ENCODE results near the gene TMEM17.
A peak's percentile ranks its signal among the peaks of the same experiment; 100 is the strongest.

Gene TMEM17

GRCh38 chr2:62462211-62462610 is 43.8 kb downstream of the TMEM17 start:
- no peak overlapping the region for H3K27ac ChIP-seq (ENCODE audit: low read depth, low read length, severe bottlenecking)
- peaks cover 3% of the 10 kb centered on the region for H3K4me1 ChIP-seq (ENCODE audit: control insufficient read depth, insufficient read depth, low read length, poor library complexity, severe bottlenecking)
- no peaks in the 10 kb centered on the region for H3K9me3 ChIP-seq (ENCODE audit: control insufficient read depth, low read length)
- 82% methylated on average over 2 of the region's 2 CpGs; no CpG with 5 or more reads in 1 of the 2 experiments for WGBS, 2 experiments (ENCODE audit: insufficient coverage in 2 of 2)
- H3K36me3 ChIP-seq (ENCODE audit: control insufficient read depth, insufficient read depth, low read length) = no peaks in the 10 kb centered on the region
- H3K4me3 ChIP-seq (ENCODE audit: extremely low read depth, insufficient read depth, low read length, poor library complexity, severe bottlenecking) = no peak overlapping the region

GRCh38 chr2:62461707-62462106 is 44.3 kb downstream of the TMEM17 start:
- H3K27ac ChIP-seq (ENCODE audit: low read depth, low read length, severe bottlenecking) = no peak overlapping the region
- no peaks in the 10 kb centered on the region for H3K9me3 ChIP-seq (ENCODE audit: control insufficient read depth, low read length)
- no peaks in the 10 kb centered on the region for H3K36me3 ChIP-seq (ENCODE audit: control insufficient read depth, insufficient read depth, low read length)
- peaks cover 3% of the 10 kb centered on the region for H3K4me1 ChIP-seq (ENCODE audit: control insufficient read depth, insufficient read depth, low read length, poor library complexity, severe bottlenecking)
- no peak overlapping the region for H3K4me3 ChIP-seq (ENCODE audit: extremely low read depth, insufficient read depth, low read length, poor library complexity, severe bottlenecking)
- 88 to 94% methylated on average over 3 to 4 of the region's 4 CpGs for WGBS, 2 experiments (ENCODE audit: insufficient coverage in 2 of 2)

- WGBS, 2 experiments (ENCODE audit: insufficient coverage in 2 of 2) = 85 to 89% methylated on average over 4 of the region's 4 CpGs
- no peak overlapping the region for H3K4me3 ChIP-seq (ENCODE audit: extremely low read depth, insufficient read depth, low read length, poor library complexity, severe bottlenecking)
- no peak overlapping the region for H3K27ac ChIP-seq (ENCODE audit: low read depth, low read length, severe bottlenecking)
Observed at GRCh38 chr2:62461017-62461553, 44.9 kb downstream of the TMEM17 start.

GRCh38 chr2:62460175-62460574 is 45.8 kb downstream of the TMEM17 start:
- no peak overlapping the region for H3K27ac ChIP-seq (ENCODE audit: low read depth, low read length, severe bottlenecking)
- no peak overlapping the region for H3K4me3 ChIP-seq (ENCODE audit: extremely low read depth, insufficient read depth, low read length, poor library complexity, severe bottlenecking)
- H3K36me3 ChIP-seq (ENCODE audit: control insufficient read depth, insufficient read depth, low read length) = no peaks in the 10 kb centered on the region
- WGBS, 2 experiments (ENCODE audit: insufficient coverage in 2 of 2) = 84 to 91% methylated on average over 4 to 5 of the region's 5 CpGs
- H3K4me1 ChIP-seq (ENCODE audit: control insufficient read depth, insufficient read depth, low read length, poor library complexity, severe bottlenecking) = peaks cover 3% of the 10 kb centered on the region
- no peaks in the 10 kb centered on the region for H3K9me3 ChIP-seq (ENCODE audit: control insufficient read depth, low read length)

More at GRCh38 chr2:62461017-62461553, 44.9 kb downstream of the TMEM17 start:
- H3K9me3 ChIP-seq (ENCODE audit: control insufficient read depth, low read length) = no peaks in the 10 kb centered on the region
- no peaks in the 10 kb centered on the region for H3K36me3 ChIP-seq (ENCODE audit: control insufficient read depth, insufficient read depth, low read length)
- peaks cover 3% of the 10 kb centered on the region for H3K4me1 ChIP-seq (ENCODE audit: control insufficient read depth, insufficient read depth, low read length, poor library complexity, severe bottlenecking)

- 100% methylated on average over 1 of the region's 2 CpGs; no CpG with 5 or more reads in 1 of the 2 experiments for WGBS, 2 experiments (ENCODE audit: insufficient coverage in 2 of 2)
- H3K27ac ChIP-seq (ENCODE audit: low read depth, low read length, severe bottlenecking) = no peak overlapping the region
- H3K4me1 ChIP-seq (ENCODE audit: control insufficient read depth, insufficient read depth, low read length, poor library complexity, severe bottlenecking) = peaks cover 3% of the 10 kb centered on the region
- H3K4me3 ChIP-seq (ENCODE audit: extremely low read depth, insufficient read depth, low read length, poor library complexity, severe bottlenecking) = no peak overlapping the region
- H3K9me3 ChIP-seq (ENCODE audit: control insufficient read depth, low read length) = no peaks in the 10 kb centered on the region
- H3K36me3 ChIP-seq (ENCODE audit: control insufficient read depth, insufficient read depth, low read length) = no peaks in the 10 kb centered on the region
Observed at GRCh38 chr2:62459672-62460071, 46.3 kb downstream of the TMEM17 start.

- WGBS, 2 experiments (ENCODE audit: insufficient coverage in 2 of 2) = 86 to 100% methylated on average over 3 of the region's 3 CpGs
- no peaks in the 10 kb centered on the region for H3K9me3 ChIP-seq (ENCODE audit: control insufficient read depth, low read length)
- no peak overlapping the region for H3K4me3 ChIP-seq (ENCODE audit: extremely low read depth, insufficient read depth, low read length, poor library complexity, severe bottlenecking)
- no peak overlapping the region for H3K27ac ChIP-seq (ENCODE audit: low read depth, low read length, severe bottlenecking)
- no peaks in the 10 kb centered on the region for H3K36me3 ChIP-seq (ENCODE audit: control insufficient read depth, insufficient read depth, low read length)
- H3K4me1 ChIP-seq (ENCODE audit: control insufficient read depth, insufficient read depth, low read length, poor library complexity, severe bottlenecking) = peaks cover 3% of the 10 kb centered on the region
Observed at GRCh38 chr2:62459106-62459505, 46.9 kb downstream of the TMEM17 start.

- no peaks in the 10 kb centered on the region for H3K9me3 ChIP-seq (ENCODE audit: control insufficient read depth, low read length)
- no peak overlapping the region for H3K4me3 ChIP-seq (ENCODE audit: extremely low read depth, insufficient read depth, low read length, poor library complexity, severe bottlenecking)
- H3K4me1 ChIP-seq (ENCODE audit: control insufficient read depth, insufficient read depth, low read length, poor library complexity, severe bottlenecking) = peaks cover 3% of the 10 kb centered on the region
- no peak overlapping the region for H3K27ac ChIP-seq (ENCODE audit: low read depth, low read length, severe bottlenecking)
- no peaks in the 10 kb centered on the region for H3K36me3 ChIP-seq (ENCODE audit: control insufficient read depth, insufficient read depth, low read length)
- 92 to 94% methylated on average over 6 of the region's 6 CpGs for WGBS, 2 experiments (ENCODE audit: insufficient coverage in 2 of 2)
Observed at GRCh38 chr2:62458671-62459081, 47.3 kb downstream of the TMEM17 start.

- H3K4me1 ChIP-seq (ENCODE audit: control insufficient read depth, insufficient read depth, low read length, poor library complexity, severe bottlenecking) = peaks cover 3% of the 10 kb centered on the region
- H3K9me3 ChIP-seq (ENCODE audit: control insufficient read depth, low read length) = no peaks in the 10 kb centered on the region
- H3K4me3 ChIP-seq (ENCODE audit: extremely low read depth, insufficient read depth, low read length, poor library complexity, severe bottlenecking) = no peak overlapping the region
- no peak overlapping the region for H3K27ac ChIP-seq (ENCODE audit: low read depth, low read length, severe bottlenecking)
- WGBS, 2 experiments (ENCODE audit: insufficient coverage in 2 of 2) = 91 to 94% methylated on average over 11 of the region's 11 CpGs
- H3K36me3 ChIP-seq (ENCODE audit: control insufficient read depth, insufficient read depth, low read length) = no peaks in the 10 kb centered on the region
Observed at GRCh38 chr2:62458206-62458641, 47.8 kb downstream of the TMEM17 start.

GRCh38 chr2:62457556-62457955 is 48.4 kb downstream of the TMEM17 start:
- 54 to 57% methylated on average over 8 to 10 of the region's 11 CpGs for WGBS, 2 experiments (ENCODE audit: insufficient coverage in 2 of 2)
- Histone ChIP-seq H3K4me3 (ENCODE audit: extremely low read depth, insufficient read depth, low read length, poor library complexity, severe bottlenecking) (peak overlapping the region; percentile 42), H3K9me3 (ENCODE audit: control insufficient read depth, low read length) (no peaks in the 10 kb centered on the region), H3K4me1 (ENCODE audit: control insufficient read depth, insufficient read depth, low read length, poor library complexity, severe bottlenecking) (peaks cover 3% of the 10 kb centered on the region), H3K36me3 (ENCODE audit: control insufficient read depth, insufficient read depth, low read length) (no peaks in the 10 kb centered on the region), H3K27ac (ENCODE audit: low read depth, low read length, severe bottlenecking) (no peak overlapping the region)

- Histone ChIP-seq H3K27ac (ENCODE audit: low read depth, low read length, severe bottlenecking) (no peak overlapping the region), H3K4me3 (ENCODE audit: extremely low read depth, insufficient read depth, low read length, poor library complexity, severe bottlenecking) (peak overlapping the region; percentile 42), H3K36me3 (ENCODE audit: control insufficient read depth, insufficient read depth, low read length) (no peaks in the 10 kb centered on the region), H3K4me1 (ENCODE audit: control insufficient read depth, insufficient read depth, low read length, poor library complexity, severe bottlenecking) (peaks cover 3% of the 10 kb centered on the region), H3K9me3 (ENCODE audit: control insufficient read depth, low read length) (no peaks in the 10 kb centered on the region)
- WGBS, 2 experiments (ENCODE audit: insufficient coverage in 2 of 2) = 12 to 13% methylated on average over 33 to 39 of the region's 52 CpGs
Observed at GRCh38 chr2:62456721-62457539, 49.1 kb downstream of the TMEM17 start.
